ENCODE data around the gene FRAS1.

The FRAS1 gene

DNA sequence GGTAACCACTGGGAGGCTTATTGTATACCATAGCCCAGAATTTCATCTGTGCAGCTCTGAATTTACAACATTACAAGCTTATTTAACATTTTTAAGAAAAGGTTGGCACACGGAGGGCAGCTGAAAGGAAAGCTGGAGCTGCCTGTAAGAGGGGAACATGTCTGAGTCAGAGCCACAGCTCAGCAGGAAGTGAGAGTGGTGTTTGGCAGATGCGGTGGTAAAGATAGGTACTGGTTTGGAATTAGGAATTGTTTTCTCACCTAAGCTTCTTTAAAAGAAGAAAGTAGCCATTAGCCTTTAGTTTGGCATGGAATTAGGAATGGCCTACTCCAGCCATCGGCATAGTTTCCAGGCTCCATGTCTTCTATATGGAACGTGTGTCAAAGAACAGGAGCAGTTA, 321.9 kb downstream of the FRAS1 start:
- DNase-seq, result no peak

DNA sequence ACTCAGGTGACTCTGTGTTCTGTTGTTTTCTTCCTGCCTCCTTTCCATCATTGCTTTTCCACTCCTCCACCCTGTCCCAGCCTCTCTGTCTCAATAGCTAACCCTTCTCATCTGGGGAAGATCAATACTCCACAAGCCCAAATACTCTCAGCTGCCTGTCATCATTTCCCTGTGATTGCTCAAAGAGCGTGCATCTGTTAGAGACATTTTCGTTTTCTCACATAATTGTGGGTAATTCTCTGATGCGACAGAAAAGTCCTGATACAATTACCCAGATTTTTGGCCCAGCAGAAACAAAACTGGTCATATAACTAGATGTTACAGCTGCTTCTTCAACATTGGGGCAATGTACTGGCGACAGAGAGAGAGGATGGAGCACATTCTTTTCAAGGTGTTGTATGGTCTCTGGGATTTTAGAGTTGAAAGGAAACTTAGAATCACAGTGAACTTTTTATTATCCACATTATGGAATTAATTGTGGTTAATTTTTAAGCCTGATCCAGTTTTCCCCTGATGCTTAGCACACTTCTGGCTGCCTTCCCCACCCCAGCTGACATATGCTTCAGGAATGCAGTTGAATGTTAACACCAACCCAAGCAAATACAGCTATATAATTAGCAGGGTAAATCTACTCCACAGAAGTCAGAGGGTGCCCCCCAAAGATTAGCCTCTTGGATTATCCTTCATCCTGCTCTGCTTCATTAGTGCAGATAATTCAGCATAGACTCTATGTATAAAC, 323.0 kb downstream of the FRAS1 start:
- peak; percentile 41 for DNase-seq

DNA sequence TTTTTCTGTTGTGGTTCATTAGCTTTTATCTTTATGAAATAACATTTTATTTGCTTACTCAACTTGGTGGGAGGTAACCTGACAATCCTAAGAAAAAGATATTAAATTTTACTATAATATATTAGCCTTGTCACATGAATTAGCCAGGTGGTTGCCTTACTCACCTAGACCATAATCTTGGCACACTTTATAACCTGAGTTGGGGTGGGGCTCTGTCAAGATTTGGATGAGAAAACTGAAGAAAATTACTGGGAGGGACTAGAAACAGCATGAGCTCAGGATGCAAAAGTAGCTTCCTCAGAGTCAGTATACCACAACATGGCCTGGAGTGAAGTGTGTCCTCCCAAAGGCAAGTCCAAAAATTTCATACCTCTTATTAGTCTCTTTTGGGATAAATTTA, 329.6 kb downstream of the FRAS1 start:
- DNase-seq, result no peak

DNA sequence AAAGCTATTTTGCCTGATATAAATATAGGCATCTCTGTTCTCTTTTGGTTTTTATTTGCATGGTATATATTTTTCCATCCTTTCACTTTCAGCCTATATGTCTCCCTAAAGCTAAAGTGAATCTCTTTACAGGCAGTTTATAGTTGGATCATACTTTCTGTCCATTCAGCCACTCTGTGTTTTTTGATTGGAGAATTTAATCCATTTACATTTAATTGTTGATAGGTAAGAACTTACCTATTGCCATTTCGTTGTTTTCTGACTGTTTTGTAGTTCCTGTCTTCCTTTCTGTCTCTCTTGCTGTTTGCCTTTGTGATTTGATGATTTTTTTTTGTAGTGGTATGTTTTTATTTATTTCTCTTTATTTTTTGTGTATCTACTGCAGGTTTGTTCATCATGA, 338.5 kb downstream of the FRAS1 start:
- DNase-seq, result no peak

DNA sequence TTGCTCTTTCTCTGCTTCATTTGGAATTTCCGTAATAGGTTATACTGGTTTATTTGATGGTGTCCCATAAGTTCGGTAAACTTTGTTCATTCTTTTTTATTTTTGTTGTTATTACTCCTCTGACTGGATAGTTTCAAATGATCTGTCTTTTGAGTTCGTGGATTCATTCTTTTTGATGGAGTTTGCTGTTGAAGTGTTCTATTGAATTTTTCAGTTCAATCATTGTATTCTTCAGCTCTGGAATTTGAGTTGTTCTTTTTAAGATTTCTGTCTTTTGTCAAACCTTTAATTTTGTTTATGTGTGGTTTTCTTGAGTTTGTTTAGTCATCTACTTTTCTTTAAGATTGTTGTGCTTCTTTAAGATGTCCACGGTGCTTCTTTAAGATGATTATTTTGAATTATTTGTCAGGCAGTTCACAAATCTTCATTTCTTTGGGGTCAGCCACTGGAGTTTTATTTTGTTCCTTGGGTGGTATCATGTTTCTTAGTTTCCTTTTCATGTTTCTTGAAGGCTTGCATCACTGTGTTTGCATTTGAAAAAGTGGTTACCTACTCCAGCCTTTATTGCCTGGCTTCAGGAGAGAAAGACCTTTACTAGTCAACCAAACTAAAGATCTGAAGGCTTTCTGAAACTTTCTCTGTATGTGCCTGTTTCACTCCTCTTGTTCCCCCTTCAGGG, 339.6 kb downstream of the FRAS1 start:
- no peak for DNase-seq

DNA sequence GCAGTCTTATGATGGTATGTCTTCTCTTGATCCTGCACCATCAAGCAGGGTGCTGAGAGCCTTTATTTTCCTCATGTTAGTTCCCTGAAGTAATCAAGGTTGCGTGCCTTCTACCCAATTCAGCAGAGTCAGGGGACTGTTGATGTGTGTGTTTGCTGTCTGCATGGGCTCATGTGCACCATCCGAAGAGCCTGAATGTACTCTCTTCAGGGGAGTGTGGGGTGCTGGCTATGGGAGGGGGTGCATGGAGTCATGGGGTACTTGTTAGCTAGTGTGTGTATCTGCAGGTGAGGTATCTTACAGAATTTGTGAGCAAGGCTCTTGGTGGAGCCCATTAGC, 340.1 kb downstream of the FRAS1 start:
- DNase-seq, result no peak

DNA sequence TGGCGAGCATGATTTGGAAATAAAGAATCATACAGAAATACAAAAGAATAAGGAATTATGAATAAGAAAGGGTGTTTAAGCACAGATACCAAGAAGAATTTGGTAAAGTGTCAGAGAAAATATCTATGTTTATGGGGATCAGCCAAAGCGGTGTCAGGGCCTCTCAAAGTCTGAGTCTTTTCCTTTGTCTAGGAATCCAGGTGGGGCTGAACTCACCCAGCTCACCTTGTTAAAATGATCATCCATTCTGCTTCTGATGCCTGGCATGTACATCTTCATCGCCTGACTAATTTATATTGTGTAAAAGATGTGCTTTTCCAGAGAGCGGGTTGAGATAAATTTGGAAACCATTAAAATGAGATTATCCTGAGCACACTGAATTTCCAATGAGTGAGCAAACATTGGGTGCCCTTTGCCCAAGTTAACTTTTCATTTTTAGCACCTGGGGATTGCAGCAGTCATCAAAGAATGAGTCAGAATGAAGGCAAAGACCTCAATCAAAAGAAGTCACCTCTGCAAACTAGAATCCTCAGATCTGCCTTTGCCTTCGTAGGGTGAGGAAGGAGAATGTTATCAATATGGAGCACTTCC, 352.6 kb downstream of the FRAS1 start:
- no peak for DNase-seq

DNA sequence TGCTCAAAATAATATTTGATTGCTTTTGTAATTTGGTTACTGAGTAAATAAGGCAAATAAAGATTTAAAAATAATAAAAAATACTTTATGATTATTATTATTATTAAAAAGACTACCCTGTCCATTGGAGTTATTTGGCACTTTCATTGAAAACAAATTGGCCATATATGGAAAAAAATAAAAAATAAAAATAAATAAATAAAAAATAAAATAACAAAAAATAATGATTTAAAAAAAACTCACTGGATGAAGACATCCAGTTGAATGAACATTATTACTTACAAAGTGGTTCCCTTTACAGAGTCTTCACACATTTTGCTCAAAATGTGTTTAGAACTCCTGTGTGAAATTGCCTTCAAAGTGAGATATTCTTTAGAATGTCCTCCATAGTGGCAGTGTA, 353.1 kb downstream of the FRAS1 start:
- no peak for DNase-seq

DNA sequence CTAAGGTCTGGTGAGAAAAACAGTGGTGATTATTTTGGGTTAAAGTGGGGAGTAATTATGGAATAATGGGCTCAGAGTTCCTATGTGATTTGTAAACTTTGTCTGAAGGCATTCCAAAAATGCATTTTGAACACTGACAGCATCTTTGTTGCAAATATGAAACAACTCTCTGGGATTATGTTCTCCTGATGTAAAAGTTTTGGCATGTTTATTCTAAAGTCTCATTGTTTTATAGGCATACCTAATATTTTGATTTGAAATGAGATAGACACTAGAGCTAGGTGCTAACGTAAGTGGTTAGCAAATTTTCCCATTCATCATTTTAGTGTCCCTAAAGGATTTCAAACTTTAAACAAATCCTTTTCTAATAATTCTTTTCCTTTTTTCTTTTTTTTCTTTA, 353.6 kb downstream of the FRAS1 start:
- no peak for DNase-seq

DNA sequence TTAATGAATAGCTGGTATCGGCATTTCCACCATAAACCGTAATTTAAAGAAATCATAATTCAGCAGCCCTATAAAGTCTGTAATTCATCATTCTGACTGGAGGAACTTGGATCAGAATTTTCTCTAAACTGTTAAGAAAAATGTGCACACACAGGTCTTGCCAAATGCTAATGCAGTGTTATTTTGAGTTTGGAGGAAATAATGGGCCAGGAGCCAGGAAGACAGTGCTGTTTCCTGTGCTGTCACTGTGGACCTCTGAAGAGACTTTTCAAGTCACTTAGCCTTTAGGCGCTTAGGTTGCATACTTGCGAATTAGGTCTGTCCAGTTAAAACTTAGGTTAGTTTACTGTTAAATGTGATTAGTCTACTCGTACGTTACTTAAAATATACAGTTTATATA, 357.0 kb downstream of the FRAS1 start:
- no peak for DNase-seq

DNA sequence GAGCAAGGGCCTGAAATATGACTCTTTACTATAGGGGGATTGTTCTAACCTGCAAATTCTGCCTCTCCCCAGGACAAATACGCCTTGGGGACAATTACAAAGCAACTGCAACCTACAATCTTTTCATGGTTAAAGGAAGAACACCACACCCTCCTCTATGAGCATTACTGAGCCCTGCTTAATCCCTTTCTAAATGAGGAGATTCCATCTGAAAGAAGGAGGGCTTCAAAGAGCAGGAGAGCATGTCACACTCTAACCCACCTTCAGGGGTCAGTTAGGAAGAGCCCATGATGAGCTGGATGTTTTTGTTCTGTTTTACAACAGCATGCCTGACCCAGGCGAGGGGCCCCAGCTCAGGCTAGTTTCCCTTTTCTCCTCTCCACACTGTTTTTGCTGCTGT, 360.5 kb downstream of the FRAS1 start:
- no peak for DNase-seq

DNA sequence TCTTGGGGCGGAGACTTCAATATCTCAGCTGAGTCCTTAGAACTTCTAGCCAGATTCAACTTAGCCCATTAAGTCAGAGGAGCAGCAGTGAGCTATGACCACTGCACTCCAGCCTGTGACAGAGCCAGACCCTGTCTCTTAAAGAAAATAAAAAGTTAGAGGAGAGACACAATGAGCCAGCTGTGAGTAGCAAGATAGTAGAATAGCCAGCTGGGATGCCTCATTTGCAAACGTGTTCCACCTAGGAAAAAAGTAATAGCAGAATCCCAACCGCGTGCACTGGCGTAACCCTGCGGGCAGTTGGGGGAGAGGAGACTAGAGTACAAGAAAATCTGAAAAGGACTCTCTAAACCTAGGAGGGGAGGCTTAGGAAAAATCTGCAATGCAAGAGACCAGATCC, 361.3 kb downstream of the FRAS1 start:
- no peak for DNase-seq

DNA sequence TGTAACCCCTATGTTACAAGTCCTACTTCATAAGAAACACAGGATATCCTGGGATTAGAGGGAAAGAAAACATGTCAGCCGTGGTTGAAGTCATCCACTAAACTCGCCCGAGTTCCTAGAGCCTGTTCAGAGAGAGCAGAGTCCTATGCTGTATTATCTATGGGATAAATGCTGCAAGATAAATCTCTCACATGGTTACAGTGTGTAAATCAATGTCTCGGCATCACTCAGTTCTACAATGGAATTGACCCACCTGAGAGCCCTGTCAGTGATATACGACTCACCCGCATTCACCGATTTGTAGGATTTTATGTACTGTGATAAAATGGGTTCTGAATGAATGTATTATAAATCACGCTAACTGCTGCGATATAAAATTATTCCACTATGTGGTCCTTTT, 366.7 kb downstream of the FRAS1 start:
- DNase-seq, result no peak

DNA sequence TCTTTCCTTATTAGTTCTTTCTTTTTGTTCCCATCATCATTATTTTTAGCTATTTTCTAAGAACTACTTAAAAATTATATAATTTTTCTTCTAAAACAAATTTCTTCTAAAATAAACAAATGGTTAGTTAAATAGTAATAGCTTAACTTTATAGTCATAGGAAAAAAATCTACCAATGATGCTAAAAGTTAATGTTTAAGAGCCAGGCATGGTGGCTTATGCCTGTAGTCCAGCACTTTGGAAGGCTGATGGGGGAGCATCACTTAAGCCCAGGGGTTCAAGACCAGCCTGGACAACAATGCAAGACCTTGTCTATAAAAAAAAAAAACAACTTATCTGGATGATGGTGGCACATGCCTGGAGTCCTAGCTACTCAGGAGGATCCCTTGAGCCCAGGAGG, 367.3 kb downstream of the FRAS1 start:
- no peak for DNase-seq

DNA sequence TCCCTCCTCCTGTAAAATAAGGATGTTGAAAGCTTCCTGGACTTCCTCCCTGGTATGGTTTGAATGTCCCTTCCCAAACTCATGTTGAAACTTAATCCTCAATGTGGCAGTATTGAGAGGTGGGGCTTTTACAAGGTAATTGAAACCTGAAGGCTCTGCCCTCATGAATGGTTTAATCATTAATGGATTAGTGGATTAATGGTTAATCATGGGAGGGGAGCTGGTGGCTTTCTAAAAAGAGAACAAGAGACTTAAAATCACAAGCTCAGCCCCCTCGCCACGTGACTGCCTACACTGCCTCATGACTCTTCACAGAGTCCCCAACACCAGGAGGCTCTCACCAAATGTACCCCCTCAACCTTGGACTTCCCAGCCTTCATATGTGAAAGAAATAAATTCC, 369.8 kb downstream of the FRAS1 start:
- peak; percentile 64 for DNase-seq

DNA sequence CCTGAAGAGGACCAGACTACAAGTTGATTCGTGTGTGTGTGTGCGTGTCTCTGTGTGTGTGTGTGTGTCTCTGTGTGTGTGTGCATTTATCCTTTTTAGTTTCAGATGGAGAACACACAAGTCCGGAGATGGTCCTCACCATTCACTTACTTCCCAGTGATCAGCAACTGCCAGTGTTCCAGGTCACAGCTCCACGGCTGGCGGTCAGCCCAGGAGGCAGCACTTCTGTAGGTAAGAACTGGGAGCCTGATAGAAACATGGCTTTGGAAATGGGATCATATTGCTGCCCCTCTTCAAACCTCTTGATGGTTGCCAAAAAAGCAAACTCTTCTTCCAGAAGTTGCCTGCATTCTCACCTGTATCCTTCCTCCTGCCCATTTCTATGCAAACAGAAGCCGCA, 371.9 kb downstream of the FRAS1 start:
- no peak for DNase-seq

DNA sequence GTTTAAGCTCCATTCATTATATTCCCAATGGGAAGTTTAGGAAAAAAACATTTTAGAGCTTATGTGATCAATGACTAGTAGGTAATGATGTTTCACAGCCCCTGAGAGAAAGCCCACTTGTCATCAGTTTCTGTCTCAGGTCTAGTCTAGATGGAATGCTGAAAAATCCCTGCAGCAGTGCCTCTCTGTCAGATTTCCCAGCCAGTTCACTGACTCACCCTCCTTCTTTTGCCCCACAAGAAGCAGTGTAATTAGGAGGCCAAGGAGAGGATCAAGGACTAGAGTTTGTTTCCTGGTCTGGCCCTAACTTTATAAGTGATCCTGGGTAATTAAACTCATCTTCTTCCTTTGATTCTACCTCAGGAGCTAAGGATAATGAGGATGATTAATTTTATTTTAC, 375.8 kb downstream of the FRAS1 start:
- DNase-seq, result no peak

DNA sequence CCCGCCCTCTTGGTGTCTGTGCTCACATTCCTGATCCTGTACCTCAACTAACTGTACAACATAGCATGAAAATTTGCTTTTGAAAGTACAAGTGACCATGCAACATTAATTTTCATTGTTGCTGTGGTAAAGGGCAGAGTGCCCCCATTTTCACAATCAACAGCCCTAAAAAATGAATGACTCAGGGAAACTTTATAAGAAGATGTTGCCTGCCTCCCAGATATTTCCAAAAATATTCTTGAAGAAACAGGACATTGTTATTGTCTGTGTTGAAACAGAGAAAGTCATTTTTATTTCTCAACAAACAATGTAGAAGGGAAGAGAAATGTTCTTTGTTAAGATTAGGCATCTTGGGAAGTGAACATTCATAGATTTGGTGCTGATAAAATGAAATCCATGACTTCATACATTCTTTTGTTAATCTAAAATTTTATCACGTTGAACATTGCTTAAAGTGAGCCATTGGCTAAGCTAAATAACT, 380.5 kb downstream of the FRAS1 start:
- no peak for DNase-seq

DNA sequence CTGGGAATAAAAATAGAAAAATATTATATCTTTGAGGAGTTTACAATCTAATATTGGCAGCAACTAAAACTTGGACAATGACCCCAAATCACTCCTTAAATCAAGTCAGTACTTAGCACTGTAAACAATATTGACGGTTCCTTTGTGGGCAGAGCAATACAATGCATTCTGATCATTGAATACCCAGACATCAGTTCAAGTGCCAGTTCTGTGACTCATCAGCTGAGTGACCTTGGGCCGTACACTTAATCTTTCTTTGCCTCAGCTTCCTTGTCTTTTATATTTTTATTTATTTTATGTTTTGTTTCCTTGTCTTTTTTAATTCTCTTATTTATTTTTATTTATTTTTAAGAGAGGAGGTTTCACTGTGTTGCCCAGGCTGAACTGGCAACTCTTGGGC, 382.2 kb downstream of the FRAS1 start:
- no peak for DNase-seq

DNA sequence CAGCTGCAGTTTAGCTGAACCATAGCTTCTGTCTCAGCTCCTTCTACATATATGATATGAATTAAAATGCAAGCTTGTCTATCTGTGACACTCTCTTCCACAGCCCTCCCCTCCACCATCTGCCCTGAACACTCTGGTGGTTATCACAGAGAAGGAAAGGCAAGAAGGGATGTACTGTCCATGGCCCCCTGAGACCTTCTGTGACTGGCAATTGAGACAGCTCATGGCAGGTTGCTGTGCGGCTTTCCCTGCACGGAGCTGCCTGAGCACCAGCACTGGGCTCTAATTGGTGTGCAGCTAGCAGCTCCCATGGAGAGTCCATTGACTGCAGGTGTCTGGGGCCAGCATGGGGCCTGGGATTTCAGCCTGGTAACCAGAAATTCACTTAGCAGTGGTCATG, 384.6 kb downstream of the FRAS1 start:
- no peak for DNase-seq

DNA sequence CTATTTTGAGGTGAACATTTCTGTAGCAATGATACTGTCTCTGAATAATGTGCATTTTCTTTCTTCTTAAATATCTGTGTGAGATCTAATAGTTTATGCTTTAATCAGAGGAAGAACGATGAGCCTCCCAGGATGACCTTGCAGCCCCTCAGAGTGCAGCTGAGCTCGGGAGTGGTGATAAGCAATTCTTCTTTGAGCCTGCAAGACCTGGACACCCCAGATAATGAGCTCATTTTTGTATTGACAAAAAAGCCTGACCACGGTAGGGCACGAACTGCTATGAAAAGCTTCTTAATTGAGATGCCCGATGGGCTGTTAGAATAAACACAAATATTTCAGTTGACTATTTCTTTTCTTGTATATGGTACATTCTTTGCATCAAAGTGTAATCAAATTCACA, 389.5 kb downstream of the FRAS1 start:
- no peak for DNase-seq

DNA sequence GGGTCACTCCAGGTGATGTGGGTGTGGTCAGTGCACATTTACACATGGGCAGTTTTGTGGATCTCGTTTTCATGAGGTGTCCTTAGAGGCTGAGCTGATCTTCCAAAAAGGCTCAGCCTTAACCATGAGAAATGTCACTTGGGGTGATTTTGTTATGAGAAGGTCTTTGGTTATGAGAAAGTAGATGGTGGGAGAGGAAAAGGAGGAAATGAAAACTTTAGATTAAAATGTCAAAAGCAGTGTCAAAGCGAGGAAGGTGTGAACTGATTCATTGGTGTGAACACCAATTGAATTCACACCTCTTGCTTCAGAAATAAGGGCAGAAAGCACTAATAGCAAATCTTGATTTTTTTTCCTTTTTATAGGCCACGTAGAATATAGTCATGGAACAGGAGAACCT, 394.3 kb downstream of the FRAS1 start:
- no peak for DNase-seq

DNA sequence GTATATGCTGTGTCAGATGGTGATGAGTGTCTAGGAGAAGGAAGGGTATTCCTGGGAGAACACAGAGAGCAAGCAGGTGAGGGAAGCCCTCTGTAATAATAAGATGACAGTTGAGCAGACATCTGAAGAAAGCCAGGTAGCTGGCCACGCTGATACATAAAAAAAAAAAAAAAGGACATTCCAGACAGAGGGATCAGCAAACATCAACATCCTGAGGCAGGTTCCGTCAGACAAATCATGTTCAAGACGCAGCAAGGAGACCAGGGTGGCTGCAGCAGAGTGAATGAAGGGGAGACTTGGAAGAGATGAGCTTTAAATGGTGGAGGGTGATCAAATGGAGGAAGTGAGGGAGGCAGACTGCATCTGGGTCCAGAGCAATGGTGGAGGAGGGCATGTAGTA, 396.9 kb downstream of the FRAS1 start:
- no peak for DNase-seq

DNA sequence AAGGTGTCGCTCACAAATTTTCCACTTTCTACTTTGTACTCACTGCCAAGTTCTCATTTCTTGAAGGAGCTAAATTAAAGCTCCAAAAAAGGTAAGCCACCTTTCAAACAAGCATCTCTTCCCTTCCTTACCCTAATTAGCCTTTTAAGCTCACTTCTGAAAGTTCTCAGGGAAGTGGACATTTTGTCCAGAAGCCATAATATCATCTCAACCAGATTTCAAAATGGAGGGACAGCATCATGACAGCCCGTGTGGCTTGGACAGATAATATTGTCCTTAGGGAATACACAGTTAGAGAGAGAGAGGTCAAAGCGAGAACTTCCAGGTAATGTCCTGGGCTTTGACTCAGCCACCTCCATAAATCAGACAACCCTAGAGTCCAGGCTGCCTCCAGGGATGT, 400.6 kb downstream of the FRAS1 start:
- no peak for DNase-seq

DNA sequence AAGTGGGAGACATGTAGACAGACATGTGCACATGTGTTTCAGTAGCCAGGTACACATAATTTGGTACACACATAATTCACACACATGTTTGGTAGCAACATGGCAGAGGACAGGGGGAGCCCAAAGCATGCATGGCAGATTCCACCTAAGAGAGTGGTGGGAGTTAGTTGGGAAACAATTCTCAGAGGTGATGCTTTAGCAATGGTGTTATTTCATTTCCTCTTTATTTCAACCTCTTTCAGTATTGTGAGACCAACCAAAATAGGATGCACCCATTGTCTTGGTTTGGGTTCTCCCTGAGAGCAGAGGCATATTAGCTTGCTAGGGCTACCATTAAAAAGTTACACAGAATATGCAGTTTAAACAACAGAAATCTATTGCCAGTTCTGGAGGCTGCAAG, 402.2 kb downstream of the FRAS1 start:
- no peak for DNase-seq

All from NCI-H82 (cell line).